Measurements from ENCODE around the gene SRP14.

SRP14 gene

DNA sequence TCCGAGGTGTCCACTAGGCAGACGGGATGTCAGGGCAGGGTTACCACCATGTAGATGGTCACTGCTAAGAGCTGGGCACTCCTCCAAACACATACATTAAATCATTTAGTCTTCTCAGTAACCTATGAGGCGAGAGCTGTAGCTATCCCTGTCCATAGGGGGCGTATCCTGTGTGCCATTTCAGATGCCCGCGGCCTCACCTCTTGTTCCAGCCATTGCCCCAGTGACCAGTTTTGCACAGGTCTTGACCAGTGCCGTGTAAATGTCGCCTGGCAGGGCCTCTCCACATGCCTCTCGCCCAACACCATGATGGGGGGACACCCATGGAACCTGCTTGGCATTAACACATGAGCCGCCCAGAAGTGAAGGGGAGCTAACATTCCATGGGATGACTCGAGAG, 20.8 kb upstream of the SRP14 start:
- TF ChIP-seq, protein P1, sequence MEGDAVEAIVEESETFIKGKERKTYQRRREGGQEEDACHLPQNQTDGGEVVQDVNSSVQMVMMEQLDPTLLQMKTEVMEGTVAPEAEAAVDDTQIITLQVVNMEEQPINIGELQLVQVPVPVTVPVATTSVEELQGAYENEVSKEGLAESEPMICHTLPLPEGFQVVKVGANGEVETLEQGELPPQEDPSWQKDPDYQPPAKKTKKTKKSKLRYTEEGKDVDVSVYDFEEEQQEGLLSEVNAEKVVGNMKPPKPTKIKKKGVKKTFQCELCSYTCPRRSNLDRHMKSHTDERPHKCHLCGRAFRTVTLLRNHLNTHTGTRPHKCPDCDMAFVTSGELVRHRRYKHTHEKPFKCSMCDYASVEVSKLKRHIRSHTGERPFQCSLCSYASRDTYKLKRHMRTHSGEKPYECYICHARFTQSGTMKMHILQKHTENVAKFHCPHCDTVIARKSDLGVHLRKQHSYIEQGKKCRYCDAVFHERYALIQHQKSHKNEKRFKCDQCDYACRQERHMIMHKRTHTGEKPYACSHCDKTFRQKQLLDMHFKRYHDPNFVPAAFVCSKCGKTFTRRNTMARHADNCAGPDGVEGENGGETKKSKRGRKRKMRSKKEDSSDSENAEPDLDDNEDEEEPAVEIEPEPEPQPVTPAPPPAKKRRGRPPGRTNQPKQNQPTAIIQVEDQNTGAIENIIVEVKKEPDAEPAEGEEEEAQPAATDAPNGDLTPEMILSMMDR (IDR thresholded peaks at IDR 0.05; ENCODE audit: low read depth, low read length): no peak
- in situ Hi-C loops (cut with HindIII; ENCODE audit: low sequenced_read_pairs): no loop called here
- no peak for DNase-seq (ENCODE audit: low read depth, low spot score)
- H3K4me3 ChIP-seq (ENCODE audit: low read depth, low read length): no peak overlapping the region

DNA sequence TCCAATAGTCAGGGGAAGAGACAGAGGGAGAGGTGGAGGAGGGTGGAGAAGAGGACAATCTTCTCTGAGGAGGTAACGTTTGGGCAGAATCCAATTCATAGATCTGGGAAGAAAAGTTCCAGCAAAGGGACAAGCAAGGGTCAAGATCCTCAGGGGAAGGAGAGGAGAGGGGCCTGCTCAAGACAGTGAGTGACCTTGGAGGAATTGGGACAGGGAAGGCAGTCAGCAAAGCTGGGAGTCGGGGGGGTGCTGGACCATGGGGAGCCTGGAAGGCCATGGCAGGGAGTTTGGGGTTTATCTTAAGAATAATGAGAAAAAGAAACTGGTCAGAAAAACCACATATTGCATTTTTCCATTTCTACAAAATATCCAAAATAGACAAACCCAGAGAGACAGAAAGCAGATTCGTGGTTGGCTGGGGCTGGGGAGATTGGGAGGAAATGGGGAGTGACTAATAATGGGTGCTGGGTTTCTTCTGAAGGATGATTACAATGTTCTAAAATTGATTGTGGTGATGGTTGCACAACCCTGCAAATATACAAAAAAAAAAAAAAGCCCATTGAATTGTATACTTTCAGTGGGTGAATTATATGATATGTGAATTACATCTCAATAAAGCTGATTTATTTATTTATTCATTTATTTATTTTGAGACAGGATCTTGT, 19.6 kb upstream of the SRP14 start:
- peak; percentile 46 for DNase-seq (ENCODE audit: low read depth, low spot score)
- TF ChIP-seq, protein P1 (IDR thresholded peaks at IDR 0.05; ENCODE audit: low read depth, low read length): no peak

DNA sequence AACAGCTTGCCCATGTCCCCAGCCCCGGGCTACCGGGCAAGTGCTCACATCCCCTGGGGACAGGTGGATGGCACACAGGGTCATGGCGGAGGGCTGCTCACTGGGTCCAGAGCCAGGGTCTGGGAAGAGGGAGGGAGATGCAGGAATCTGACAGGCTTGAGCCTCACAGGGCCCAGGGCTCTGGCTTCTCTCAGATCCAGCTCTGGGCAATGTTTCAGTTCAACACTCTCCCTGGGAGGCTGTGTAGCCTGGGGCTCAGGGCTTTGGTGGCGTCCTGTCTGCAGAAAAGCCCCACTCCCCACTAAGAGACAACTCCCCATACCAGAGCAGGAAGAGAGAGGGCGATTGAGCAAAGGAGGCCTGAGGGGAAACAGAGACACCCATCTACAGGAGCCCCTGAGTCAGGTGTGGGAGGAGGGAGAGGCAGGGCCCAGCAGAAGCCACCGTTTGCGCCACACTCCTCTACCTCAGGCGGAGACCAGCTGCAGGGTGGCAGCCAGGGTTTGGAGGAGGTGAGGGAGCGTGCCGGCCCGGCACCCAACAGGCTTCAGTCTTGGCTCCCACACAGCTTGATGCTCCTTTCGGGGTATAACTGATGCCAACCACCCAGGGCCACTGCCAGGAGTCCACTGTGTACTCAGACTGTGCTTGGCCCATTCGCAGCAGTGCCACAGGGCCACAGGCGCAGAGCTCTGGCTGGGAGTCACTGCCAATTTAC, 16.8 kb upstream of the SRP14 start:
- in situ Hi-C loops (cut with HindIII; ENCODE audit: low sequenced_read_pairs): no loop called here
- TF ChIP-seq, protein P1 (IDR thresholded peaks at IDR 0.05; ENCODE audit: low read depth, low read length): no peak
- DNase-seq (ENCODE audit: low read depth, low spot score): no peak
- H3K4me3 ChIP-seq (ENCODE audit: low read depth, low read length): no peak overlapping the region

More for the DNA sequence above, 19.6 kb upstream of the SRP14 start:
- in situ Hi-C loops (cut with HindIII; ENCODE audit: low sequenced_read_pairs): no loop called here
- no peak overlapping the region for H3K4me3 ChIP-seq (ENCODE audit: low read depth, low read length)

DNA sequence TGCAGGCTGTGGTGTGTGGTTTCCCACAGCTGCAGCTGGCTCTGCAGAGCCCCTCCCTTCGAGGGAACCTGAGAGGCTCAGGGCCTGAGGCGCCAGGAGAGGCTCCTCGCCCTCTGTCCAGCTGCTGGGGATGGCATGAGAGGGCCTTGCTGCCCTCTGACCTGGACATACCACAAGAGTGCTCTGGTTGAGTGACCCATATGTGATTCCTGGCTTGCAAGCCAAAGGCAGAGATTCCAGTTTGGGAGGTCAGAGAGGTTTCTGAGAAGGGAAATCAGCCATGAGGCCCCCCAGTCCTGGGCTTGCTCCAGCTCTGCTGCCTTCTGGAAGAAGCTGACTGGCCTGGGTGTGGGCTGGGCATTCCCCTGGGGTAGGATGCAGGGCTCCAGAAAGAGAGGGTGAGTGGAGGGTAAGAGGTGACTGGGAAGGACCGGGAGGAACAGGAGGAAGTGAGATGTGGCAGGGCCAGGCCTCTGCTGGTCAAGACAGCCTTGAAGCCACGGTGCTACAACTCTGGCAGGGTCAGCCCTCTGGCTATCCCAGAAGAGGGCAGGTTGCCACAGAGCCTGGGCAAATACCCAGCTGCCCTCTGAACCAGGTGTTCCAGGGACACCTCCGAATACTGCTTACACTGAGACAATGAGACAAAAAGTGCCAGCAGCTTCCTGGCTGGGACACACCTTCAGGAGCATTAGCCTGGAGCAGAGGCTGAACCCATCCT, 16.0 kb upstream of the SRP14 start:
- DNase-seq (ENCODE audit: low read depth, low spot score): peak; percentile 59
- in situ Hi-C loops (cut with HindIII; ENCODE audit: low sequenced_read_pairs): no loop called here
- TF ChIP-seq, protein P1 (IDR thresholded peaks at IDR 0.05; ENCODE audit: low read depth, low read length): no peak
- H3K4me3 ChIP-seq (ENCODE audit: low read depth, low read length): no peak overlapping the region

DNA sequence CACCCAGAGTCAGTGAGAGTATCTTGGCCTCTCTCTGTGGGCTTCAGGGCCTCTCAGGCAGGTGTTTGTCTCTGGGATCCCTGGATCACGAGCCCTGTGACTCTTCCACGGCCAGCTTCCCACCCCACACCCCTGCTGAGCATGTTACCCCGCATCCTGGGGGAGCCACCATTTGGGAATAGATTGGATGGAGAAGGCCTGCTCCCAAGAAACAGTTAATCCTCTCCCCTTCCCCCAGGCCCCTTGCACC, 15.5 kb upstream of the SRP14 start:
- no peak overlapping the region for H3K4me3 ChIP-seq (ENCODE audit: low read depth, low read length)
- DNase-seq (ENCODE audit: low read depth, low spot score): no peak
- TF ChIP-seq, protein P1 (IDR thresholded peaks at IDR 0.05; ENCODE audit: low read depth, low read length): no peak
- in situ Hi-C loops (cut with HindIII; ENCODE audit: low sequenced_read_pairs): no loop called here

DNA sequence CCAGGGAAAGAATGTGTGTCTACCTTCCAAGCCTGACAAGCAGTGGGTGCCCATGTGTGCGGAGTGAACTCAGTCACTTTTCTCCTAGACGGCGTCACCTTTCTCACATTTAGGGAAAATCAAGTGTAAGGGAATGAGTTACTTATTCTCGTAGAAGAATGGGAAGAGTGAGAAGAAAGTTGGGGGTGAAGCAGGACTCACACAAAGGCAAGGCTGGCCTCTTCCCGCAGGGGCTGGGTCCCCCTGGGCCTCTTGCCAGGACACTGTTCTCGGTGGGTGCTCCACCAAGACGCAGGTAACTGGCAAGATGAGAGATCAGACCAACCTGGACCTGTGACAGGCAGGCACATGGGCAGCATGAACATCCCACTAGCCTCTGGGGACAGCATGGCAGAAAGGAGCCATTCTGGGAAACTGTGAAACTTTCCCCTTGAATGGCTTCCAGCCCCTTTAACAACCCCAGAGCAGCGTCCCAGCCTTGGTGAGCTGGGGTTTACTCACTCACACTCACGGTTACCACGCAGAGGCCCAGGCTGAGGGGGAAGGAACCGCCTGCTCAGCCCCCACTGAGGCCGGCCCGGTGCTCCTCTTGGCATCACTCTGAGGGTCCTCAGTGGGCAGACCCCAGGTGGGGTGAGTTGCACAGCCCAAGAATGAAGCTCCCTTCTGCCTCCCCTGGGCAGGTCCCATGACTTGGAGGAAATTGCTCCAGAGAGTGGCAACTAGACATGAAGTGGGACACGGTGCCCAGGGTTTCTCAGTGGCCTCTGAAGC, 15.0 kb upstream of the SRP14 start:
- TF ChIP-seq, protein P1 (IDR thresholded peaks at IDR 0.05; ENCODE audit: low read depth, low read length): no peak
- H3K4me3 ChIP-seq (ENCODE audit: low read depth, low read length): no peak overlapping the region
- DNase-seq (ENCODE audit: low read depth, low spot score): peak; percentile 20
- in situ Hi-C loops (cut with HindIII; ENCODE audit: low sequenced_read_pairs): no loop called here

Measured in astrocyte of the spinal cord (primary cell).